ENCODE data around the gene INTS1.

DNA sequence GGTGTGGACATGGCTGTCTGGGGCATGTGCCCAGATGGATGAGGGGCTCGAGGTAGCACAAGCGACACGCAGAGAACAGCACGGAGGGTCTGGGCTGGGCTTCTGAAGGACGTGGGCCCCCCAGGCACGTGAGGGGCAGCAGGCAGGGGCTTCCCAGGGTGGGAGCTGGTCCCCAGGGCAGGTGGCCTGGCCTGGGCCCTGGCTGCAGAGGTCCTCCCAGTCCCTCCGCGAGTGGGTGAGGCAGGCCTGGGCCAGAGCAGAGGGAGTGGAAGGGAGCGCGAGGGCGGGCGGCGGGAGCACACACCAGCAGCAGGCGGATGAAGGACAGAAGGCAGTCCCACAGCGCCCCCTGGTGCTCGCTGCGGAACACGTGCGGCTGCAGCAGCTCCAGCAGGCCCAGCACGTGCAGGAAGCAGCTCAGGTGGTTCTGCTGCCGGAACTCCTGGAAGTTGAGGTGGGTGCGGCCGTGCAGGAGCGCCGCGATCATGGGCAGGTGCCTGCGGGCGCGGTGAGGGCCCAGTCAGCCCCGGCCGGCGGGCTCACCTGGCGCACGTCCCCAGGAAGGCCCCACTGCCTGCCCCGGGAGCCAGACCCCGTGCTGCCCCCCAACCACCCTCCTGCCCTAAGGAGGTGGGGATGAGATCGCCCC is 30.2 kb downstream of the INTS1 start:
- TF ChIP-seq GATA2 (IDR thresholded peaks at IDR 0.05; ENCODE audit: low read depth, low read length) (no peak), GATA3 (IDR thresholded peaks at IDR 0.05; ENCODE audit: low read depth, low read length) (no peak)
